Activated CD8-positive, alpha-beta memory T cell treated with anti-CD3 and anti-CD28 coated beads, Interleukin-2, amount 10 ng/mL, durations not matched to agents 7 days and 5 days (primary cell): ENCODE results near the gene CLEC4G. TPM values are rescaled to one million over a fixed set of nuclear protein-coding genes. Genes with fewer than 3 reads are reported as not detected.

Source experiments
- ATAC-seq: fragments of 150-1000 bp; cut with Tn5 transposase; one replicate; pipeline ENCODE4 v1.10.0; 2021; ENCODE audit warnings: moderate library complexity
- CTCF ChIA-PET: fragments of 350-600 bp; sonication (Branson Sonifier 250); formaldehyde crosslinking; loops from one replicate; lab custom pipeline; 2021; ENCODE audit warnings: antibody characterized with exemption; lab: Charles Lee
- DNase-seq: peaks from one replicate; pipeline ENCODE4 v3.0.0-alpha.2; 2020
- H3K27ac Mint-ChIP-seq: one replicate; pipeline ENCODE4 v1.8.0; 2021; ENCODE audit warnings: mild to moderate bottlenecking, mixed read lengths
- H3K27me3 Mint-ChIP-seq: one replicate; pipeline ENCODE4 v1.8.0; 2021; ENCODE audit warnings: mixed read lengths
- H3K36me3 Mint-ChIP-seq: one replicate; pipeline ENCODE4 v1.8.0; 2021; ENCODE audit warnings: mild to moderate bottlenecking, mixed read lengths
- H3K4me1 Mint-ChIP-seq: one replicate; pipeline ENCODE4 v1.8.0; 2021; ENCODE audit warnings: mixed read lengths
- H3K4me3 Mint-ChIP-seq: one replicate; pipeline ENCODE4 v1.8.0; 2021; ENCODE audit warnings: mild to moderate bottlenecking, moderate library complexity, mixed read lengths
- H3K9me3 Mint-ChIP-seq: one replicate; pipeline ENCODE4 v1.8.0; 2022; ENCODE audit warnings: low read depth, mixed read lengths
- total RNA-seq, 2 experiments: library from RNA; stranded (reverse); gene quantifications; one replicate each; pipeline ENCODE4 v1.2.3, GENCODE V29; 2021

Gene CLEC4G
- total RNA-seq, 2 experiments from 2014 or later = not detected

- Mint-ChIP-seq H3K36me3 (no peaks in the 10 kb centered on the region), H3K27me3 (peaks cover 21% of the 10 kb centered on the region), H3K9me3 (peaks cover 4% of the 10 kb centered on the region), H3K4me1 (no peaks in the 10 kb centered on the region), H3K27ac (no peak overlapping the region), H3K4me3 (no peak overlapping the region)
- DNase-seq = no peak
- CTCF ChIA-PET = no interaction called here
- no peak for ATAC-seq
Measured at GRCh38 chr19:7743425-7743841, 11.5 kb upstream of the CLEC4G start.

DNA sequence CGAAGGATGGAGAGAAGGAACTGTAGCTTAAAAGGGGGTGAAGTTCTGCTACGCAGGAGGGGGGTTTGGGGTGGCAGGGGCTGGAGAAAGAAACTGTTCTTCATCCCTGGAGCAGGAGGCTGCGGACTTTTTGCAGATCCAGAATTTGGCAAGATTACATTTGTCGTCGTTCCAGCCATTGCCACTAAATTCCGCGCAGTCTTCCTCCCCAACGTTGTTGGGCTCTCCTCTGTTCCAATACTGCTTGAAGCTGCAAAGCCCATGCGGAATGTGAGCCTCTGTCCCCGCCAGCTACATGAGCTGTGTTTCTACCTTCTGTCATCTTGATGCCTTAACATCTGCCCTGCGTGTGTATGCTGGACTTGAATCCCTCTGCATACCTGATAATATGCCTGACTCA is 11.1 kb upstream of the CLEC4G start:
- CTCF ChIA-PET = no interaction called here
- Mint-ChIP-seq H3K9me3 (peaks cover 1% of the 10 kb centered on the region), H3K27ac (no peak overlapping the region), H3K27me3 (peaks cover 20% of the 10 kb centered on the region), H3K4me1 (no peaks in the 10 kb centered on the region), H3K4me3 (no peak overlapping the region), H3K36me3 (no peaks in the 10 kb centered on the region)
- no peak for ATAC-seq
- no peak for DNase-seq

GRCh38 chr19:7742575-7742974 is 10.7 kb upstream of the CLEC4G start:
- Mint-ChIP-seq H3K27me3 (peaks cover 19% of the 10 kb centered on the region), H3K36me3 (no peaks in the 10 kb centered on the region), H3K9me3 (no peaks in the 10 kb centered on the region), H3K4me3 (no peak overlapping the region), H3K4me1 (no peaks in the 10 kb centered on the region), H3K27ac (no peak overlapping the region)
- ATAC-seq (no peak), DNase-seq (no peak)
- CTCF ChIA-PET = no interaction called here

GRCh38 chr19:7740682-7741054 is 8.8 kb upstream of the CLEC4G start:
- no peak for ATAC-seq
- Mint-ChIP-seq H3K27me3 (peaks cover 30% of the 10 kb centered on the region), H3K9me3 (no peaks in the 10 kb centered on the region), H3K4me1 (no peaks in the 10 kb centered on the region), H3K4me3 (no peak overlapping the region), H3K36me3 (no peaks in the 10 kb centered on the region), H3K27ac (no peak overlapping the region)
- CTCF ChIA-PET = no interaction called here
- no peak for DNase-seq

DNA sequence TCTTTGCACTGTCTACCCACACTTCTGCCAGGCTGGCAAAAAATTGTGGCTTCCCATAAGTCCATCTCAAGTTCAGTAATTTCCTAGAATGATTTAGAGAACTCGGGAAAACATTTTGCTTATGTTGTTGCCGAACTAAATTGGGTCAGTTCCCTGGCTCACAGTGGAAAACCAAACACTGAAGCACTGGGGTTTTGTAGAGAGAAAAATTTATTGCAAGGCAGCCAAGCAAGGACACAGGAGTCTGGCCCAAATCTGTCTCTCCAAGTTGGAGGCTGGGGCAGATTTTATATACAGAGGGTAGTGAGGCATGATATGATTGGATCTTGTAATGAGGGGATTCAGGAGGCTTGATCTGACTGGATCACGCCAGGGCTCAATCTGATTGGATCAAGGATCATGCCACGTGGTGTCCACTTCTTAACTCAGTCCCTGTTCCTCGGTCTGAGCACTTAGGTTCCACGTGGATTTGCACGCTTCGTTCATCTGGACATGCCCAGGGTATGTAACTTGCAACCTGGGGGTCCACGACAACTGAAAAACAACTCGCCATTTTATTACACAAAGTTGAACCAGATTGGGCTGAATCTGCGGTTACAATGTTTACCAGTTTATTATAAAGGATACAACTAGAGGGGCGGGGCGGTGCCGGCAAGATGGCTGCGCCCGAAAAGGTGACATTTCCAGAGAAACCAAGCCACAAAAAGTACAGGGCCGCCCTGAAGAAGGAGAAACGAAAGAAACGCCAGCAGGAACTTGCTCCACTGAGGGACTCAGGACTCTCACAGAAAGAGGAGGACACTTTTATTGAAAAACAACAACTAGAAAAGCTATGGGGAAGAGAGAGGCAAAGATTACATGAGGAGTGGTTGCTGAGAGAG is 8.1 kb upstream of the CLEC4G start:
- no peak for DNase-seq
- no peaks in the 10 kb centered on the region for H3K9me3 Mint-ChIP-seq
- H3K4me3 Mint-ChIP-seq = no peak overlapping the region
- H3K36me3 Mint-ChIP-seq = no peaks in the 10 kb centered on the region
- H3K4me1 Mint-ChIP-seq = no peaks in the 10 kb centered on the region
- no peak for ATAC-seq
- peaks cover 33% of the 10 kb centered on the region for H3K27me3 Mint-ChIP-seq
- CTCF ChIA-PET = interaction anchor here (0.5 kb wide), 1 partner anchor 1966 kb away, joined by 3 read pairs; no protein-coding TSS in a partner anchor
- H3K27ac Mint-ChIP-seq = no peak overlapping the region

DNA sequence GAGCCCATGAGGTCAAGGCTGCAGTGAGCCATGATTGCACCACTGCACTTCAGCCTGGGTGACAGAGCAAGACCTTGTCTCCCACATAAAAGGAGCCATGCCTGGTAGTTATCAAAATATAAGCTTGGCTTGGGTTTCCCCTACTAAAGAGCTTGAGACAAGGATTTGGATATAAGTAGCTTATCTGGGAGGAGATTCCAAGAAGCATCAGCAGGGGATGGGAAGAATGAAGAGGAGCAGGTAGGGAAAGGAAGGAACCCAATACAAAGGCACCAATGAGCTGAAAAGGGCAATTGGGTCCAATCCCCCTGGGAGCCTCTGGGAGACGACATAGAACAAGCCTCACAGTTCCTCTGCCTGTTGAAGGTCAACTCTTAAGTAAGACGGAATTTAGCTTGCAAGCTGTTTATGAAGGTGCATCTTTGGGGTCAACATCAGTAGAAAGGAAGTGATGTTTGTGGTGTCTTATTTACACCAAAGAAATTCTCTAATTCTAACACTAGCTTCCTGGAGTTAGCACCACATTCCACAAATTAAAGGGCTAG is 7.4 kb upstream of the CLEC4G start:
- Mint-ChIP-seq H3K9me3 (no peaks in the 10 kb centered on the region), H3K27me3 (peaks cover 33% of the 10 kb centered on the region), H3K4me3 (no peak overlapping the region), H3K36me3 (no peaks in the 10 kb centered on the region), H3K4me1 (no peaks in the 10 kb centered on the region), H3K27ac (no peak overlapping the region)
- ATAC-seq (no peak), DNase-seq (no peak)
- CTCF ChIA-PET = interaction anchor here (0.5 kb wide), 1 partner anchor 1965 kb away, joined by 3 read pairs; no protein-coding TSS in a partner anchor

DNA sequence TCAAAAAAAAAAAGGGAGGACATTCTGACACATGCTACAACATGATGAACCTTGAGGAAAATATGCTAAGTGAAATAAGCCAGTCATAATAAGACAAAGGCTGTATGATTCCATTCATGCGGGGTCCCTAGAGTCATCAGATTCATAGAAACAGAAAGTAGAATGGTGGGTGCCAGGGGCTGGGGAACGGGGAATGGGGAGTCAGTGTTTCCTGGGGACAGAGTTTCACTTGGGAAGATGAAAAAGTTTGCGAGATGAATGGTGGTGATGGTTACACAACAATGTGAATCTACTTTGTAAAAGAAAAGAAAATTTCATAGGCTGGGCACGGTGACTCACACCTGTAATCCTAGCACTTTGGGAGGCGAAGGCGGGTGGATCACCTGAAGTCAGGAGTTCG is 6.1 kb upstream of the CLEC4G start:
- peaks cover 32% of the 10 kb centered on the region for H3K27me3 Mint-ChIP-seq
- CTCF ChIA-PET = no interaction called here
- H3K4me3 Mint-ChIP-seq = no peak overlapping the region
- no peaks in the 10 kb centered on the region for H3K36me3 Mint-ChIP-seq
- H3K9me3 Mint-ChIP-seq = no peaks in the 10 kb centered on the region
- no peak overlapping the region for H3K27ac Mint-ChIP-seq
- ATAC-seq (no peak), DNase-seq (no peak)
- no peaks in the 10 kb centered on the region for H3K4me1 Mint-ChIP-seq

GRCh38 chr19:7737215-7737614 is 5.3 kb upstream of the CLEC4G start:
- no peaks in the 10 kb centered on the region for H3K9me3 Mint-ChIP-seq
- H3K4me3 Mint-ChIP-seq = no peak overlapping the region
- CTCF ChIA-PET = no interaction called here
- no peaks in the 10 kb centered on the region for H3K4me1 Mint-ChIP-seq
- no peak overlapping the region for H3K27ac Mint-ChIP-seq
- no peaks in the 10 kb centered on the region for H3K36me3 Mint-ChIP-seq
- ATAC-seq = no peak
- DNase-seq = no peak
- H3K27me3 Mint-ChIP-seq = peaks cover 32% of the 10 kb centered on the region

DNA sequence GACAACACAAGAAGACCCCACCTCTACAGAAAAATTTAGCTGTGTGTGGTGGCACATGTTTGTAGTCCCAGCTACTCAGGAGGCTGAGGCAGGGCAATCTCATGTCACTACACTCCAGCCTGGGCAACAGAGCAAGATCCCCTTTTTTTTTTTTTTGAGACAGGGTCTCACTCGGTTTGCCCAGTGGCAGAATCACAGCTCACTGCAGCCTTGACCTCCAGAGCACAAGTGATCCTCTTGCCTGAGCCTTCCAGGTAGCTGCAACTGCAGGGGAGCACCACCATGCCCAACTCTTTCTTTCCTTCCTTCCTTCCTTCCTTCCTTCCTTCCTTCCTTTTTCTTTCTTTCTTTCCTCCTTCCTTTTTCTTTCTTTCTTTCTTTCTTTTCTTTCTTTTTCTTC is 4.2 kb upstream of the CLEC4G start:
- Mint-ChIP-seq H3K9me3 (no peaks in the 10 kb centered on the region), H3K27ac (no peak overlapping the region), H3K4me3 (no peak overlapping the region), H3K27me3 (peaks cover 36% of the 10 kb centered on the region), H3K4me1 (no peaks in the 10 kb centered on the region), H3K36me3 (no peaks in the 10 kb centered on the region)
- DNase-seq (no peak), ATAC-seq (no peak)
- CTCF ChIA-PET = no interaction called here

GRCh38 chr19:7734220-7735203 is 2.6 kb upstream of the CLEC4G start:
- no peaks in the 10 kb centered on the region for H3K4me1 Mint-ChIP-seq
- ATAC-seq = no peak

GRCh38 chr19:7733376-7733775 is 1.5 kb upstream of the CLEC4G start:
- H3K36me3 Mint-ChIP-seq = no peaks in the 10 kb centered on the region
- H3K27me3 Mint-ChIP-seq = peaks cover 52% of the 10 kb centered on the region
- no peaks in the 10 kb centered on the region for H3K4me1 Mint-ChIP-seq
- no peak overlapping the region for H3K27ac Mint-ChIP-seq
- no peak overlapping the region for H3K4me3 Mint-ChIP-seq
- ATAC-seq (no peak), DNase-seq (no peak)
- CTCF ChIA-PET = no interaction called here
- no peaks in the 10 kb centered on the region for H3K9me3 Mint-ChIP-seq

More at GRCh38 chr19:7734220-7735203, 2.6 kb upstream of the CLEC4G start:
- H3K4me3 Mint-ChIP-seq = no peak overlapping the region
- no peak overlapping the region for H3K27ac Mint-ChIP-seq
- peaks cover 41% of the 10 kb centered on the region for H3K27me3 Mint-ChIP-seq
- no peaks in the 10 kb centered on the region for H3K36me3 Mint-ChIP-seq
- no peak for DNase-seq
- H3K9me3 Mint-ChIP-seq = no peaks in the 10 kb centered on the region
- CTCF ChIA-PET = no interaction called here

- ATAC-seq (no peak), DNase-seq (no peak)
- Mint-ChIP-seq H3K9me3 (no peaks in the 10 kb centered on the region), H3K36me3 (no peaks in the 10 kb centered on the region), H3K4me3 (no peak overlapping the region), H3K4me1 (no peaks in the 10 kb centered on the region), H3K27ac (no peak overlapping the region), H3K27me3 (peaks cover 52% of the 10 kb centered on the region)
- CTCF ChIA-PET = no interaction called here
Measured at GRCh38 chr19:7731615-7732014, 295 bp downstream of the CLEC4G start.

- Mint-ChIP-seq H3K27ac (no peak overlapping the region), H3K27me3 (peaks cover 48% of the 10 kb centered on the region), H3K4me1 (no peaks in the 10 kb centered on the region), H3K4me3 (no peak overlapping the region), H3K9me3 (no peaks in the 10 kb centered on the region), H3K36me3 (no peaks in the 10 kb centered on the region)
- no peak for ATAC-seq
- DNase-seq = no peak
- CTCF ChIA-PET = no interaction called here
Measured at GRCh38 chr19:7731218-7731595, 703 bp downstream of the CLEC4G start.
